Hepatocyte (in vitro differentiated cells): Measurements from ENCODE around the gene COX15. TPM values are rescaled to one million over a fixed set of nuclear protein-coding genes. Genes with fewer than 3 reads are reported as not detected.

Experiments
- DNase-seq: peaks from one replicate; pipeline ENCODE4 v3.0.0-alpha.2; 2016; ENCODE audit warnings: low spot score
- H2AFZ ChIP-seq: fragments of 200-600 bp; sonication (generic); 2 replicates; pipeline ENCODE4 v1.6.0; 2016; ENCODE audit warnings: antibody characterized with exemption, mild to moderate bottlenecking
- H3K27ac ChIP-seq: fragments of 200-600 bp; sonication (generic); 2 replicates; pipeline ENCODE4 v1.5.1; 2016; ENCODE audit warnings: mild to moderate bottlenecking
- H3K27me3 ChIP-seq: fragments of 200-600 bp; sonication (generic); 2 replicates; pipeline ENCODE4 v1.6.1; 2016
- H3K36me3 ChIP-seq: fragments of 200-600 bp; sonication (generic); replicated peaks from 2 replicates; pipeline ENCODE4 v1.5.1; 2016; ENCODE audit warnings: low read depth; ENCODE audit not compliant: insufficient read depth
- H3K4me1 ChIP-seq: fragments of 200-600 bp; sonication (generic); 2 replicates; pipeline ENCODE4 v1.5.1; 2016; ENCODE audit warnings: mild to moderate bottlenecking, moderate library complexity; ENCODE audit not compliant: insufficient read depth
- H3K4me2 ChIP-seq: fragments of 200-600 bp; sonication (generic); 2 replicates; pipeline ENCODE4 v1.6.0; 2016
- H3K4me3 ChIP-seq: fragments of 200-600 bp; sonication (generic); 2 replicates; pipeline ENCODE4 v1.5.1; 2016; ENCODE audit warnings: mild to moderate bottlenecking
- H3K79me2 ChIP-seq: fragments of 200-600 bp; sonication (generic); 2 replicates; pipeline ENCODE4 v1.6.0; 2017; ENCODE audit warnings: mild to moderate bottlenecking
- H3K9me2 ChIP-seq: fragments of 200-600 bp; sonication (generic); replicated peaks from 2 replicates; pipeline ENCODE4 v1.6.0; 2017; ENCODE audit warnings: mild to moderate bottlenecking; ENCODE audit not compliant: insufficient read depth
- H3K9me3 ChIP-seq: fragments of 200-600 bp; sonication (generic); 2 replicates; pipeline ENCODE4 v1.5.1; 2016; ENCODE audit warnings: low read depth, mild to moderate bottlenecking
- H4K20me1 ChIP-seq: fragments of 200-600 bp; sonication (generic); 2 replicates; pipeline ENCODE4 v1.6.0; 2016; ENCODE audit warnings: mild to moderate bottlenecking; ENCODE audit not compliant: insufficient read depth, poor library complexity, severe bottlenecking
- EZH2 ChIP-seq: fragments of 200-600 bp; sonication (generic); IDR thresholded peaks from 2 replicates; pipeline ENCODE4 v1.6.1; 2016; ENCODE audit warnings: antibody characterized with exemption, mild to moderate bottlenecking, borderline replicate concordance
- EZH2phosphoT487 ChIP-seq: fragments of 200-600 bp; sonication (generic); IDR thresholded peaks from one replicate; pipeline ENCODE4 v1.6.1; 2018; ENCODE audit warnings: antibody characterized with exemption, mild to moderate bottlenecking, low read depth, moderate library complexity; ENCODE audit not compliant: unreplicated experiment, severe bottlenecking
- WGBS: methylation state at CpG from one replicate; pipeline ENCODE4 v1.1.6; 2016; ENCODE audit warnings: low lambda C conversion rate; ENCODE audit errors: missing lambda C conversion rate; 5-methylcytosine and 5-hydroxymethylcytosine counted together
- polyA plus RNA-seq: library from polyadenylated mRNA; unstranded; fragments of >200 nt; fragmentation: Nextera tagmentation; extraction: Ambion mirVana; gene quantifications from 2 replicates; pipeline ENCODE4 v1.2.1, GENCODE V29; 2016
- total RNA-seq: library from RNA; depleted of rRNA; stranded (reverse); fragments of >200 nt; gene quantifications from 2 replicates; pipeline ENCODE4 v1.2.3, GENCODE V29; 2014
- TF ChIP-seq, protein P1 (sequence below): fragments of 200-600 bp; sonication (generic); IDR thresholded peaks from 2 replicates; pipeline ENCODE4 v1.5.1; 2016; ENCODE audit warnings: antibody characterized with exemption, mild to moderate bottlenecking; ENCODE audit not compliant: poor library complexity

Gene COX15
- total and polyA plus RNA-seq, 2 experiments from 2014 or later = 28.5 to 42.0 TPM

DNA sequence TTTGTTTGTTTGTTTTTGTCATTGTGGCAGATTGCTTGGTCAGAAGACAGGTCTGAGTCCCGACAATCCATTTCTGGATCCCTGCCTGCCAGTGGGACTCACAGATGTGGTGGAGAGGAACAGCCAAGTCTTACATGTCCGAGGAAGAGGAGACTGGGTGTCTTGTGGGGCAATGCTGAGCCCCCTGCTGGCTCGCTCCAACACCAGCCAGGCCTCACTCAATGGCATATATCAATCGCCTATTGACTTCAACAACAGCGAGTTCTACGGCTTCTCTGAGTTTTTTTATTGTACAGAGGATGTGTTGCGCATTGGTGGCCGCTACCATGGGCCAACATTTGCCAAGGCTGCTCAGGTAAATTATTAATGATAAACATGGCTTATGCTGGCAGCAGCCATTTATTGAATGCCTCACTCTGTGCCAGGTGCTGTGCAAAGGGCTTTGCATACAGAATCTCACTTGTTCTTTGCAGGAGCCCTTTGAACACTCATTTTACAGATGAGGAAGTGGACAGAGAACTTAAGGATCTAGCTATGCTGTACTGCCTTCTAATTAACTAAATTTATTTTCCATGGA is 33.3 kb downstream of the COX15 start:
- Histone ChIP-seq H2AFZ (no peak overlapping the region), H3K27me3 (no peaks in the 10 kb centered on the region), H3K79me2 (no peaks in the 10 kb centered on the region), H3K36me3 (no peaks in the 10 kb centered on the region), H4K20me1 (no peaks in the 10 kb centered on the region), H3K9me2 (no peaks in the 10 kb centered on the region), H3K9me3 (no peaks in the 10 kb centered on the region), H3K4me2 (no peak overlapping the region), H3K4me3 (no peak overlapping the region), H3K4me1 (no peaks in the 10 kb centered on the region), H3K27ac (no peak overlapping the region)
- DNase-seq = no peak
- 95% methylated on average over 8 of the region's 8 CpGs for WGBS
- TF ChIP-seq, protein P1, sequence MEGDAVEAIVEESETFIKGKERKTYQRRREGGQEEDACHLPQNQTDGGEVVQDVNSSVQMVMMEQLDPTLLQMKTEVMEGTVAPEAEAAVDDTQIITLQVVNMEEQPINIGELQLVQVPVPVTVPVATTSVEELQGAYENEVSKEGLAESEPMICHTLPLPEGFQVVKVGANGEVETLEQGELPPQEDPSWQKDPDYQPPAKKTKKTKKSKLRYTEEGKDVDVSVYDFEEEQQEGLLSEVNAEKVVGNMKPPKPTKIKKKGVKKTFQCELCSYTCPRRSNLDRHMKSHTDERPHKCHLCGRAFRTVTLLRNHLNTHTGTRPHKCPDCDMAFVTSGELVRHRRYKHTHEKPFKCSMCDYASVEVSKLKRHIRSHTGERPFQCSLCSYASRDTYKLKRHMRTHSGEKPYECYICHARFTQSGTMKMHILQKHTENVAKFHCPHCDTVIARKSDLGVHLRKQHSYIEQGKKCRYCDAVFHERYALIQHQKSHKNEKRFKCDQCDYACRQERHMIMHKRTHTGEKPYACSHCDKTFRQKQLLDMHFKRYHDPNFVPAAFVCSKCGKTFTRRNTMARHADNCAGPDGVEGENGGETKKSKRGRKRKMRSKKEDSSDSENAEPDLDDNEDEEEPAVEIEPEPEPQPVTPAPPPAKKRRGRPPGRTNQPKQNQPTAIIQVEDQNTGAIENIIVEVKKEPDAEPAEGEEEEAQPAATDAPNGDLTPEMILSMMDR = peak; percentile 5
- TF ChIP-seq EZH2phosphoT487 = no peak

DNA sequence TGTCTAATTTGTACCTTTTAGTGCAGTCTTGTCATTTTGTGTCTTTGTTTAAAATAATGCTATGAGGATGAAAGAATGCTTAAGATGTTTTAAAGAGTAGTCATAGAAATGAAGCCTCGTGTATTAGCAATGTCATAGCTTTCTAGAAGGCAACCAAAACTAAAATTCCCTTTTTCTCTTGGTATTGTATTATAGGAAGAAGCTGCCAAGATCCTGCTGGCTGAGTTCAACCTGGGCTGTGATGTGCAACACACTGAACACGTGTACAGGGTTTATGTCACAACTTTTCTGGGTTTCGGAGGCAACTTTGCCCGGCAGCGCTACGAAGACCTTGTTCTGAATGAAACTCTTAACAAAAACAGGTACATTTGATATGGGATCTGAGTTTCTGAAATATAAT is 36.2 kb downstream of the COX15 start:
- H2AFZ ChIP-seq = no peak overlapping the region
- H3K4me3 ChIP-seq = no peak overlapping the region
- H3K4me1 ChIP-seq = no peaks in the 10 kb centered on the region
- no peaks in the 10 kb centered on the region for H3K9me3 ChIP-seq
- H3K36me3 ChIP-seq = no peaks in the 10 kb centered on the region
- no peak for TF ChIP-seq EZH2phosphoT487
- TF ChIP-seq, protein P1 = no peak
- TF ChIP-seq EZH2 = no peak
- DNase-seq = no peak
- no peaks in the 10 kb centered on the region for H4K20me1 ChIP-seq
- H3K9me2 ChIP-seq = no peaks in the 10 kb centered on the region
- H3K27me3 ChIP-seq = no peaks in the 10 kb centered on the region
- no peak overlapping the region for H3K27ac ChIP-seq
- 94% methylated on average over 6 of the region's 6 CpGs for WGBS
- no peak overlapping the region for H3K4me2 ChIP-seq
- no peaks in the 10 kb centered on the region for H3K79me2 ChIP-seq

DNA sequence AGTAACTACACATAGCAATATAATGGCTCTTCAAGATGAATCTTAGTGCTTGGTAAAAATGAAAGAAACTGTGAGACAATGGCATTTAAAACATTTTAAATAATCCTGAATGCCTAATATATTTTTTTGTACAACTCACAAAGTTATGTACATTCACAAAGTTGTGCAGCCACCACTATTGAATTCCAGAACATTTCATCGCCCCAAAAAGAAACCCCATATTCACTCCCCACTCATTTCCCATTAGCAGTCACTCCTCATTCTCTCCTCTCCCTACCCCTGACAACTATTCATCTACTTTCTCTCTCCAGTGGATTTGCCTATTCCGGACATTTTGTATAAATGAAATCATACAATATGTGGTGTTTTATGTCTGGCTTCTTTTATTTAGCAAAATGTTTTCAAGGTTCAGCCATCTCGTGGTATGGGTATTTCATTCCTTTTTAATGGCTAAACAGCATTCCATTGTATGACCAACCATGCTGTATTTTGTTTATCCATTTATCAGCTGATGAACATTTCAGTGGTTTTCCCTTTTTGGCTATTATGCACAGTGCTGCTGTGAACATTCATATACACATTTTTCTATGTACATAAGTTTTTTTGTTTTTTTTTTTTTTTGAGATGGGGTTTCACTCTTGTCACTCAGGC is 37.9 kb downstream of the COX15 start:
- WGBS = 97% methylated on average over 3 of the region's 3 CpGs
- Histone ChIP-seq H3K27ac (no peak overlapping the region), H3K9me2 (no peaks in the 10 kb centered on the region), H4K20me1 (no peaks in the 10 kb centered on the region), H3K79me2 (no peaks in the 10 kb centered on the region), H3K4me3 (no peak overlapping the region), H2AFZ (no peak overlapping the region), H3K27me3 (no peaks in the 10 kb centered on the region), H3K36me3 (no peaks in the 10 kb centered on the region), H3K9me3 (no peaks in the 10 kb centered on the region), H3K4me2 (no peak overlapping the region), H3K4me1 (no peaks in the 10 kb centered on the region)
- no peak for DNase-seq
- TF ChIP-seq, protein P1 = no peak
- TF ChIP-seq EZH2 = no peak
- TF ChIP-seq EZH2phosphoT487 = no peak
